ENCODE results near the gene PNPLA3.

PNPLA3 gene, protein sequence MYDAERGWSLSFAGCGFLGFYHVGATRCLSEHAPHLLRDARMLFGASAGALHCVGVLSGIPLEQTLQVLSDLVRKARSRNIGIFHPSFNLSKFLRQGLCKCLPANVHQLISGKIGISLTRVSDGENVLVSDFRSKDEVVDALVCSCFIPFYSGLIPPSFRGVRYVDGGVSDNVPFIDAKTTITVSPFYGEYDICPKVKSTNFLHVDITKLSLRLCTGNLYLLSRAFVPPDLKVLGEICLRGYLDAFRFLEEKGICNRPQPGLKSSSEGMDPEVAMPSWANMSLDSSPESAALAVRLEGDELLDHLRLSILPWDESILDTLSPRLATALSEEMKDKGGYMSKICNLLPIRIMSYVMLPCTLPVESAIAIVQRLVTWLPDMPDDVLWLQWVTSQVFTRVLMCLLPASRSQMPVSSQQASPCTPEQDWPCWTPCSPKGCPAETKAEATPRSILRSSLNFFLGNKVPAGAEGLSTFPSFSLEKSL

DNA sequence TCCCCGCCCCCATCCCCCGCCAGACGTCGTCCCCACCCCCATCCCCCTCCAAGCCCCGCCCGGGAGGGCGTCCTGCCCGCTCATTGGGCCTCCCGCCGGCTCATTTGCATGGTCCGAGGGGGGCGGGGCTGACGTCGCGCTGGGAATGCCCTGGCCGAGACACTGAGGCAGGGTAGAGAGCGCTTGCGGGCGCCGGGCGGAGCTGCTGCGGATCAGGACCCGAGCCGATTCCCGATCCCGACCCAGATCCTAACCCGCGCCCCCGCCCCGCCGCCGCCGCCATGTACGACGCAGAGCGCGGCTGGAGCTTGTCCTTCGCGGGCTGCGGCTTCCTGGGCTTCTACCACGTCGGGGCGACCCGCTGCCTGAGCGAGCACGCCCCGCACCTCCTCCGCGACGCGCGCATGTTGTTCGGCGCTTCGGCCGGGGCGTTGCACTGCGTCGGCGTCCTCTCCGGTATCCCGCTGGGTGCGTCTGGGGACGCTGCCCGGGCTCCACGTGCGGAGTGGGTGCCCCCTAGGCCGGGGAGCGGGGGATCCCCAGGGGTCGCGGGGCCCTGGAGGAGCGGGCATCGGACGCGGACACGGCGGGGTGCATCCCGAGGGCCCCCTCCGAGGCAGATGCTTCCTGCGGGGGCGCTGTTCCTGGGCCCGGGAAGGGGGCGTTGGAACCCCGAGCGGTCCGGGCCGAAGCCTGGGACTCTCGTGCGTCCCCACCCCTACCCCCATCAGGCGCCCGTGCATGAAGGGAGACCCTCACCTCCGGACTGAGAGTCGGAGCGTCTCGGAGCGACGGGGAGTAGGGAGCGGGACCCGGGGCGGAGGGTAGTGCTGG lies at the start of gene PNPLA3:
Gene PNPLA3 (plus strand): TSS at position 175 of the 834 bp plus-strand sequence. CDS start 107 bp downstream, at position 282.
- DNase-seq = peak; percentile 85

DNA sequence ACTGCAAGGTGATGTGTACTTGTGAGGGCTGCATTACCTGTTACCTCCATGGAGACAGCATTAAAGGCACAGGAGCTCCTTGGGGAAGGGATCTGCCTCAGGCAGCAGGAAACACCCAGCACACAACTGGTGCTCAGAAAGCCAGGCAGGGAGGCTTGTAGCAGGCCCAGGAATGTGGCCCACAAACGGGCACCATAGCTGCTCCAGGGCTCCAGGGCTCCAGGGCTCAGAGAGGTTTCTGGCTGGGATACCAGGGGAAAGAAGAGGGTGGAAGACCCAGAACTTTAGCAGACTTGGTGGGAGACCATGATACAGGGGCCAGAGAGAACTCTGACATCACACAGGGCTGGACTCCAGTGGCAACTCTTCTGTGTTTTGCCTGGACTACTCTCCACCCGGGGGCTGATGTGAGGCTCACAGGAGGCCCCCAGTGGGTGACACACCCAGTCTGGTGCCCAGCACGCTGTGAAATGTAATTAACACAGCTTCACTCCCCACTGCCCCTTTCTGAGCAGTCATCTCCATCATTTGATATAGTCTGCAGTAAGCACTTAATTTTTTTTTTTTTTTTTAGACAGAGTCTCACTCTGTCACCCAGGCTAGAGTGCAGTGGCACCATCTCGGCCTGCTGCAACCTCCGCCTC lies 46.6 kb upstream of the PNPLA3 start:
- no peak for DNase-seq

DNA sequence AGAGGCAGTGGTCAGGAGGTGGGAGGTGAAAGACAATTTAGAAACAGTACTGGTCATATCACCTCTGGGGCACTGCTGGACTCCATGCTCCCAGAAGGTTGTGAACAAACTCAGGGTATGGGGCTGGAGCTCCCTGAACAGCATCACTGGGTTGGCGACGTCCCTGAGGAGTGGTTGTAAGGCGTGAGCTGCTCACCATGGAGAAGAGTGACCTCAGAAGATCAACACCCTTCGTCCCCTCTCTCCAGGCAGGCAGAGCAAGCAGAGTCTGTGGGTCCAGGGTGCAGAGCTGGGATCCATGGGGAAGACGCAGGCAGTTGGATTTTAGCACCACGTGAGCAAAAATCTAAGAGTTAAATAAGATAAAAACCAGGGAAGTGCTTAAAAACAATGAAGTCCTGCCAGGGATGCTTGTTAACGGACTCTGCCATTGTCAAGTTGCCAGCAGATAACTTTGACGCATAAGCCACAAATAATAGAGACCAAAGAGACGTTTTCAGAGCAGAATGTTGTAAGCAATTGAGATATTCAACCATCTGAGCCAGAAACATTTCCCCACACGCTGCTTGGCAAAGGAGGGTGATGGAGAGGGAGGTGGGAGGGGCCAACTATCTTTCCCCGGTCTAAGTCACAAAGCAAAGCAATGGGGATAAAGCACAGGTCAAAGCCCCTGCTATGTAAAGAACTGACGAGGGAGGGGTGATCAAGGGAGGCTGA lies 45.4 kb upstream of the PNPLA3 start:
- no peak for DNase-seq

DNA sequence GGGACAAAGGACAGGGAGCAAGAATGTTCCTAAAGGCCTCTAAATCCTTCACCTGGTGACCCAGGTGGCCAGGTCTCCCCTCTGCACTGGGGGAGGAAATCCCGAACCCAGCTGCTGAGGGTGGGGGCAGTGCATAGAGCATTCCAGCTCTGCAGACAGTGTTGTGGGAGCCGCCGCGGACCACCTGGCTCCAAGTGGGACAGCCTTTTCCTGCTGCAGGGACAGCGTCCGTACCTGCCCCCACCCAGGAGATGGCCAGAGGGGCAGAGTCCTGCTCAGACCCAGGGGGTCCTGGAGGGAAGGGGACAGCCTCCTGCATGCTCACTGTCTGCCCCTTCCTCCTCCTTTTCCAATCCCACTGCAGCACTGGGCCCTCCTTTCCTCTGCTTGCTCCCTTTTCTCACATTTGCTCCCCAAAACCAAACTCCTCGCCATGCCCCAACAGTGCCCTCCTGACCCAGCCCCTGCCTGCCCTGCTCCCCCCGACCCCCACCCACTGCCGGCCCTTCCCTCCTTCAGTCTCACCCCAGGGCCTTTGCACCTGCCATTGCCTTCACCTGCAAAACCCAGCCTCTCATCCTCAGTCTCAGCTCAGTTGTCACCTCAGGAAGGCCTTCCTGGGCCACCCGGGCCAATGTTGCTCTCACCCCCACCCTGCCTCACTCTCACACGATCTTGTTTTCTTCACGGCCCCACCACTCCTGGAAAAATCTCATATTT lies 44.6 kb upstream of the PNPLA3 start:
- no peak for DNase-seq

DNA sequence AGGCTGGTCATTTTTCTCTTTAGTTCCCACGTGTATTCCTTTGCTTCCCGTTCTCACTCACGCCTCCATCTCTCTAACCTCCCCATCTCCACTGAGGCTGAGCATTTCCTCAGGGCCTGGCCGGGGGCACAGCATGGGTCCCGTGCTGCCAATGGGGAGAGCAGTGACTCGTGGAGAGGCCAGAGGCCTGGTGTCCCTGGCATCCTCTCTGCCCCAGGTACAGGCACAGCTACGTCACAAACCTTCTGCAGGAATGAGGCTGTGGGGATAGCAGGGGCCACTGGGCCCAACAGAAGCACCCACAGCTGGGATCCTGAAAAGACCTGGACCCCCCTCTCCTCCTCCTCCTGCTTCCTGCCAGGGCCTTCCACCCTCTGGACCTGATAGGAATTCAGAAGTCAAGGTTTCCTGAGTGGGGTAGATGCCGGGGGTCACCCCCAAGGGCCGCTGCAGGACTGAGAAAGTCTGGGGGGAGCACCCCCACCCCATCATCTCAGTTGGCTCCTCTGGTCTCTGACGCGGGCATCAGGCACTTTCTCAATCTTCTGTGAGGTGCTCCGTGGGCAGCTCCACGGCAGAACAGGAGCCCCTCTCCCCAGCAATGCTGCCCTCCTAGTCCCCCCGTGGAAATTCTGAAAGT lies 43.6 kb upstream of the PNPLA3 start:
- DNase-seq = no peak

DNA sequence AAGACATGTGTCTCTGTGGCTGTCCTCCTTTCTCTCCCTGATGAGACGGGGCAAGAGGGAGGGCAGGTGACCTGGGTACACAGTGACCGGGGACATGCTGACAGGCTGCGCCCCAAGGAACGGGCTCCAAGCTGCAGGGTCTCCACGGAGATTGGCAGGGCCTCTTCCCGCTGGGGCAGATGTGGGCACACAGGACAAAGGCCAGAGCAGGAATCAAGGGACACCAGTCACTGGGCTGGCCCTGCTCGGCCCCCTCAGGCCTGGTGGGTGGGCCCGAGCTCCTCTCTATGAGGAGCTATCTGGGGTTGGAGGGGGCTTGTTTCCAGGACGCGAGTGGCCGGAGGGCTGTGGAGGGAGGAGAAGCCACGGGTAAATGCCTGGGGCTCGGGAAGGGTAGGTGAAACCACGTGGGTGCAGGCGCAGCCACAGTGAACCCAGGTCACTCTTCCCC lies 43.0 kb upstream of the PNPLA3 start:
- no peak for DNase-seq

DNA sequence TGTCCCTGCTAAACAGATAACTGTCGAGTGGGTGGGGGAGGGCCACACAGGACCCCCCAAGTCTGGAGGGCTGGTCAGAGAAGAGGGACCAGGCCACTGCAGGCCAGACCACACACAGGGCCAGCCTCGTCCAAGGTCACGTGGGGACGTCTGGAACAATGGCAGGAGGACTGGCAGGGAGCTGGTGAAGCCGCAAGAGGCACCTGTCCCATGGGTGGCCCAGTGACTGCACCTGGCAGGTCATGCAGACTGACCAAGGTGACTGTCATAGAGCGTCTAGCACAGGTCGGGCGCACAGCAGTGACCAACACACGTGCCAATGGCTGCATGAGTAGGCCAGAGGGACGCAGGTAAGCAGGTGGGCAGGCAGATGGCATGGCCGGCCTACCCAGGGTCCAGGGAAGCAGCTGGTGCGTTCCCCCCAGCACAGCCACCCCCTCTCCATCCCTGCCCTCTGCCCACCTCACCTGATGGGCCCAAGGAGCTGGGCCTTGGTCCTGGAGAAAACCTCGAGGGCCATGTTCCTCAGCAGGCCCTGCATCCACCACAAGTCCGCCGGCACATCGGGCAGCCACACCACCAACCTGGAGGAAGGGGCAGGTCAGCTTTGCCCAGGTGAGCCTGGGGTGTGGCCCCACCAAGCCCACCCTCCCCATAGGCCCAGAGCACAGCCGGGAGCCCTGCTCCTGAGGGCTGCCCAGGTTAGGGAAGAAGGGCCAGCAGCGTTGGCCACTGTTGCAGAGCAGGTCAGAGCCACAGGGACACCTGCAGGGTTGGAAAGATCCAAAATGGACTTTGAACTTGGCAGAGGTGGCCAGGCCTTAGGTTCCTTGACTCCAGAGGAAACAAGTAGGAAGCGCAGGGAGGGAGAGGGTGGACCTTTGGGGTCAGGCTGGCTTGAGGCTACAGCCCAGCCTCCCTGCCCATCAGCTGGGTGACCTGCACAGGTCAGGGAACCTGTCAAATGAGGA lies 42.2 kb upstream of the PNPLA3 start:
- no peak for DNase-seq

DNA sequence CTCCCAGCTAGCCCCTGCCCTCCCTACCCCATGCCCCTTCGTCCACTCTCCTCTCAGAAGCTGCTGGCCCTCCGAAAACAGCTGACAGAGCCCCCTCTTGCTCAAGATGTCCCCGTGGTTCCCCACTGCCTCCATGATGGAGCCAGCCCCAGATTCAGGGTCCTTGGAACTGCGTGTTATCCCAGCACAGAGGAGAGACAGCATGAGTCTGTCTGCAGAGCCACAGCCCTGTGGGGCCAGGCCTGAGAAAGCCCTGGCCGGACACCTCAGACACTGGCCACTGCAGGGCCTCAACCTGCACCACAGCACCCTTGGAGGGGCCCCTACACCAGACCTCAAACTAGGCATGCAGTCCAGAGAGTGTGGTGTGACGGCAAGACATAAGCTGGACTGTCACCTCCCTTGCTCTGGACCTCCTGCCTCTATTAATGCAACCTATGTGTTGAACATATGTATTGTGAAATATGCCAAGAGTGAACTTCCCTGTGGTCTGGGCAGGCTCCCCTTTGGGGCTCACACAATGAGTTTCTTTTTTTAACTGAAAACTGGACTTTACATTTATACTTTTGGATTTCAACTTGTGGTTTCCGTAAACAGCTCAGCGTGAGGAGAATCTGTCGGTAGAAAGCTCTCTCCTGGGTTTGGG lies 41.4 kb upstream of the PNPLA3 start:
- DNase-seq = no peak

DNA sequence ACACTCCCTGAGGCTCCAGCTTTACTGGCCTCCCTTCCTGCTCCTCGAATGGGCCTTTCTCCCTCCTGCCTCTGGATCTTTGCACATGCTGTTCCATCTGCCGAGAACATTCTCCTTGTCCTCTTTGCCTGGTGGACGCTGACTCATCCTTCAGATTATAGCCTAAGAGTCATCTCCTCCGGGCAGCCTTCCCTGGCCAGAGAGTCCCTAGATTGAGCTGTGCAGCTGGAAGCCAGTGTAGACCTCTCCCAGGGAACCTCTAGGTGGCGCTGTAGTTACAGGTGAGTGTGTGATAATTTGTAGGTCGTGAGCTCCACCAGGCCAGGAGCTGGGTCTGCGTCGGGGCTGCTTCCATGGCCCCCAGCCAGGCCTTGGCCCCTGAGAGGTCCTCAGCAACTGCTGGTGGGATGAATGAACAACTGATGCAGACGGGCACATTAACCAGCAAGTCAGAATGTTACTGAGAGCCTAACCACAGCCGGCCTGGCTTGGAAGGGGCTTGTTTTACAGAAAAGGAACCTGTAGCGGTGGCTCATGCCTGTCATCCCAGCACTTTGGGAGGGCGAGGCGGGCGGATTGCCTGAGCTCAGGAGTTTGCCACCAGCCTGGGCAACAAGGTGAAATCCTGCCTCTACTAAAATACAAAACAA lies 40.5 kb upstream of the PNPLA3 start:
- DNase-seq = peak; percentile 70

DNA sequence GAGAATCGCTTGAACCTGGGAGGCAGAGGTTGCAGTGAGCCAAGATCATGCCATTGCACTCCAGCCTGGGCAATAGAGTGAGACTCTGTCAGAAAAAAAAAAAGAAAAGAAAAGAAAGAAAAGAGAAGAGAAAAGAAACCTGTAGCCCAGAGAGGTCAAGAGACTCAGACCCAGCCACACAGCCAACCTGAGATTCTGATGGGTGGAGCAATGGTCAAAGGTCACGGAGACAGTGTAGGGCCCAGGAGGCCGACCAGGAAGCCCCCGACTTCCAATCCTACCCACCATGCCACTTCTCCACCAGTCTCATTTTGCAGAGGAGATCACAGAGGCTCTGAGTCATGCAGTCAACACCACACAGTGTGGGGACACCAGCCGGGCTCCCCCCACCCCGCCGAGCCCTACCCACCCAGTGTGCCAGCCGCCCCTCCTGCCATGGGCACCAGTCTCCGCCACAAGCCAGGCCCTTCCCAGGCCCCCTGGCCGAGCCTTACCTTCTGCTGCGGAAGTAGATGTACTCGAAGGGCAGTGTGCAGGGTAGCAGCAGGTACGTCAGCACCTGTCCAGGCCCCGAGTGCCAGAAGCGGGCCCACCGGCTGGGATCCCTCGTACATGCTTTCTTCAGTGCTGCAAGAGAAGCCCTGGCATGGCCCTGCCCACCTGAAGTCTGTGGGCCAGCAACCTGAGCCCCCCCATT lies 39.7 kb upstream of the PNPLA3 start:
- DNase-seq = no peak

DNA sequence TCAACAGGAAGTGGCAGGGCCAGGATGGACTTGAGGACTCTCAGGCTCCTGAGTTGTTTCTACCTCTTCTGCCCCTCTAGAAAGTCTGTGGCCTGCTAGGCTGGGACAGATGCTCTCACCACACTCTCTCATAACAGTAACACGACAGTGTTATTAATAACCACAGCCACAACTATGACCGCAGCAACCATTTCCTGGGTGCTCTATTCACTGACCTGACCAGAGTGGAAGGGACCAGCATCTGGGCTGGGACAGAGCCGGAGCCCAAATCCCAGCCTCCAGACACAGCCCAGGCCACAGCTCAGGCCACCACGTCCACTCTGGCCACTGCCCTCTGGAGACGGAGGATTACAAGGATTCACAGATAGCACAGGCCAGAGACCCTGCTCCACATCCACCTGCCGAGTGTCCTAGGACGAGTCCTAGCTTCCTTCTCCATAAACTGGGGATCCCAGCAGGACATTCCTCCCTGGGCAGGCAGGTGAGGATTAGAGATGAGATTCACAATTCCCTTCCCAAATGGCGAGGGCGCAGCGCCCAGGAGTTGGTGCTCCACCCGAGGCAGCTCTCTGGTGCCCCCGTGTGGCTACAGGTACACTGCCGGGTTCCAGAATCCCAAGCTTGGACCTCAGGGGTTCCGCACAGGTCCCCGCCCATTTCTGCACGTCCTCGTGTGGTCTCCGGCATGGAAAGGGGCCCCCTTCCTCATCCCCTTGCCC lies 38.8 kb upstream of the PNPLA3 start:
- peak; percentile 73 for DNase-seq

DNA sequence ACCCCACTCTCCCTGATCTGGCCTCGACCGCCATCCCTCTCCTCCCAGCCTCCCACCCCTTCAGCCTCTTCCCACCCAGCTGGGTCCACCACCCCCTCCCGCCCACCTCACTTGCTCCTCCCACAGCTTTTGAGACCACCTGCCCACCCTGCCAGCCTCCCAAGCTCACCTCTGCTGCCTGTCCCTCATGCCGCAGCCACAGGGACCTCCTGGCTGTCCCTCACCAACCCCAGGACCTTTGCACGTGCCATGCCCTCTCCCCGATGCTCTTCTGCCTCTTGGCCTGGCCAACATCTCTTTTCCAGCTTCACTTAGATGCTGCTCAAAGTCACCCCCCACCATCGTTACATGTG lies 38.3 kb upstream of the PNPLA3 start:
- no peak for DNase-seq

DNA sequence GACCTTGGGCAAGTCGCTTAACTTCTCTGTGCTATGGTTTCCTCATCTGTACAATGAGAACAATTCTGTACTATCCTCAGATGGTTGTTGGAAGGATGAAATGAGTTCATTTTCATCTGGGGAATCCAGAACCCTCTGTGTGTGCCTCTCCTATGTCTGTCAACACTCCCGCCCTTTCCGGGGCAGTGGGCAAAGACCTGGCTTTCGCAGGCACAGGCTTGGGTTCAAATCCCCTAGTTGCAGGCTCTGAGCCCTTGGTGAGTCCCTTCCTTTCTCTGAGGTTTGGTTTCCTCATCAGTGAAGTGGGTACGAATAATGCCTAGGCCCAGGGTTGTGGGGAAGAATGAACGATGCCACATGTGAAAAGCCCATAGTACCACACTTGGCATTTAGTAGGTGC lies 37.8 kb upstream of the PNPLA3 start:
- no peak for DNase-seq

DNA sequence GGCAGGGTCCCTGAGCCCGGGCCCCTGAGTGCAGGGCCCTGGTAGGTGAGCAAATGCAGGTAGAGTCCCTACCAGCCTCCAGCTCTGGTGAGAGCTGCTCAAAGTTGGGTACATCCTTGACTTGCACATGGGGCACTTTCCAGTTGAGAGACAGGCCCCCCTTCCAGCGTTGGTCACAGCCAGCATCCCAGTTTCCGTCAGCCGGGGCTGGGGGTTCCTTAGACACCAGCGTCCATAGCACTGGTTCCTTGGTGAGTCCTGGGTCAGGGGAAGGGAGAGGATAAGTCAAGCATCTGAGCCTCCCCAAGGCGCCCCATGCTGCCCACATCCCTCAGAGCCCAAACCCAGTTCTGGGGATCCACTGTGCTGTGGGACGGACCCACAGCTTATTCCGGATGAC lies 37.4 kb upstream of the PNPLA3 start:
- no peak for DNase-seq

DNA sequence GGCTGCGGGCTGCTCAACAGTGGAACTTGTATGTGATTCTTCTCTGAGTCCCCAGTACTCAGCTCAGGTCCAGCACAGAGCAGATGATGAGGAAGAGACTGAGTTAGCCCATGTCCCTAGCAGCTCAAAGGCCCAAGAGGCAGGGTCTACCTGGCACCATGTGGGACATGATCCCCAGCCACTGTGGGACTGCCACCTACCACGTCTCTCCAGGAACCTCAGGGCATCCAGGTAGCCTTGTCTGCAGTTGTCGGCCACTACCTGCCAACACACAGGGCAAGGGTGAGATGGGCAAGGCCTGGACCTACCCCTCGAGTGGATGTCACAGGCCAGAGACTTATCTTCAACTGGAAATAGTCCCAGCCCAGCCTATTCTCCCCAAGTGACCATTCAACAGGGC lies 36.2 kb upstream of the PNPLA3 start:
- no peak for DNase-seq

DNA sequence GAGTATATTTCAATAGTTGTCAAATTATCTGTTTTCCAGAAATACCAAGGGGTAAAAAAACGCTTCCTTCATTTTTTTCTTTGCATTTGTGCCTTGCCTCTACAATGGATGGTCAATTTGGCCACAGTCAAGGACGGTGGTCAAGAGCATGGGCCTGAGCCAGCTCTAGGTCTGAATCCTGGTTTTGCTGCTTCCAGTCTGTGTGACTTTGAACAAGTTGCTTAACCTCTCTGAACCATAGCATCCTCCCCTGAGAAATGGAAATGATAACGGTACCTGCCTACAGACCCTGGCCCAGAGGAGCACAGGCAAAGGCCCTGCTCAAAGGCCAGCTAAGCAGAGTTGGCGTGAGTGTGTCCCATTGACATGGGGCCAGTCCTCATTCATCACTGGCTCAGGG lies 34.9 kb upstream of the PNPLA3 start:
- no peak for DNase-seq

DNA sequence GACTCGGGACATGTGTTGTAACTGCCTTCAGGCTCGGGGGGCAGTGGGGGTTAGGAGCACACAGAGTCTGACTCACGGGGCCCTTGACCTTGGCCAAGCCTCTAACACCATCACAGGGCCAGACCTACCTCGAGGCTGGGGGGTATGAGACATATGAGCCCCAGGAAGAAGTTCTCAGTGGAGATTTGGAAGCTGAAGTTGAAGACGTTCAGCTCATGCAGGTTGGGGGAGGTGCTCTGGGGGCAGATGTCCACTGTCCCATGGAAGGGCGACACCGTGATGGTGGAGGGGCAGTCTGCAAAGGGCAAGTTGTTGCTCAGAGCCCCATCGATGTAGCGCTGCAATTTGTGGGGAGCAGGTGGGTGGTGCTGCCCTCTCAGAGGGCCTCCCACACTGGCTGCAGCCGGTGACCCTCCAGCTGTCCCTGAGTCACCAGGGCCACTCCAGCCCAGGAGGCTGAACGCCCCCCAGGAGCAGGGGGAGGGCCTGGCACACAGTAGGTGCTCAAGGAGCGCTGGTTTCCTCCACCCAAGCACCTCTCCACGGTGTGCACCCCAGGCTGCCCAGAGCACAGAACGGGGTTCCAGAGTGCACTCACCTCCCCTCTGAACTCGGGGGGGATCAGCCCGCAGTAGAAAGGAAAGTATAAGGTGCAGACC lies 34.3 kb upstream of the PNPLA3 start:
- DNase-seq = no peak

Data from activated CD4-positive, alpha-beta T cell treated with anti-CD3 and anti-CD28 coated beads for 48 hours (primary cell).